RWPE2 (cell line): ENCODE results near the gene DUOX2.

Source experiments
- ATAC-seq: fragments of 200-7000 bp; cut with Tn5 transposase; 3 replicates; pipeline ENCODE4 v1.9.1; 2021; ENCODE audit warnings: low read depth
- DNase-seq: peaks from one replicate; pipeline ENCODE4 v3.0.0-alpha.2; 2020; ENCODE audit warnings: low spot score
- H3K27ac ChIP-seq: fragments of 450-650 bp; 2 replicates; pipeline ENCODE4 v1.5.1; 2017; ENCODE audit warnings: mild to moderate bottlenecking; ENCODE audit not compliant: poor library complexity, severe bottlenecking
- H3K27me3 ChIP-seq: fragments of 250-450 bp; sonication (Bioruptor Pico); 2 replicates; pipeline ENCODE4 v1.5.1; 2021; ENCODE audit warnings: mild to moderate bottlenecking, moderate library complexity; ENCODE audit not compliant: insufficient read depth, poor library complexity, severe bottlenecking
- H3K36me3 ChIP-seq: fragments of 250-450 bp; sonication (Bioruptor Pico); 2 replicates; pipeline ENCODE4 v1.5.1; 2020; ENCODE audit warnings: low read depth, mild to moderate bottlenecking, moderate library complexity
- H3K4me1 ChIP-seq: fragments of 250-450 bp; sonication (Bioruptor Pico); 2 replicates; pipeline ENCODE4 v1.5.1; 2021; ENCODE audit warnings: mild to moderate bottlenecking, moderate library complexity; ENCODE audit not compliant: insufficient read depth, poor library complexity, severe bottlenecking
- H3K4me3 ChIP-seq: fragments of 250-450 bp; sonication (Bioruptor Pico); 2 replicates; pipeline ENCODE4 v1.5.1; 2021; ENCODE audit warnings: mild to moderate bottlenecking, moderate library complexity; ENCODE audit not compliant: severe bottlenecking
- H3K9me3 ChIP-seq: fragments of 250-450 bp; sonication (Bioruptor Pico); 2 replicates; pipeline ENCODE4 v1.5.1; 2021; ENCODE audit warnings: mild to moderate bottlenecking, moderate library complexity; ENCODE audit not compliant: severe bottlenecking
- CTCF ChIP-seq: fragments of 450-650 bp; IDR thresholded peaks from one replicate; pipeline ENCODE4 v1.5.1; 2017; ENCODE audit warnings: mild to moderate bottlenecking, moderate library complexity; ENCODE audit not compliant: poor library complexity, severe bottlenecking

The DUOX2 gene

DNA sequence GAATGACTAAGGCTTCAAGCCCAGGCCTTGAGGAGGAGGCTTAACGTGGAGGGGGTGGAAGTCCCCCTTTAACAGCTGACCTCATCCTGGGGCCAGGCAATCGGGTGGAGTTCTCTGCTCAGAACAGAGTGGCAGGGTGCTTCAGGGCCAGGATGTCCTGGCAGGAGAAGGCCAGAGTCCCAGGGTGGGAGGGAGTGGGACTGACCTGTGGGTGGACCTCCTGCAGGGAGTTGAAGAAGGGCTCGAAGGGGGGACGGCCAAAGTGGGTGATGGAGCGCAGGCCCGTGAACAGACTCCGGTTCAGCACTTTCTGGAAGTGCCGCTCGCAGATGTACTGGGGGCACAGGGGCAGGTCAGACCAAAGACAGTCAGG, 19.6 kb downstream of the DUOX2 start:
- TF ChIP-seq CTCF = no peak
- no peaks in the 10 kb centered on the region for H3K4me1 ChIP-seq
- no peak overlapping the region for H3K27ac ChIP-seq
- ATAC-seq = 0 out of 3 replicates have a peak, but pooled peaks have one; percentile 13
- no peaks in the 10 kb centered on the region for H3K36me3 ChIP-seq
- no peaks in the 10 kb centered on the region for H3K9me3 ChIP-seq
- H3K27me3 ChIP-seq = peaks cover 7% of the 10 kb centered on the region
- no peak overlapping the region for H3K4me3 ChIP-seq
- DNase-seq = peak; percentile 66

GRCh38 chr15:45093622-45094357, 20.2 kb downstream of the DUOX2 start:
- ATAC-seq = no peak
- Histone ChIP-seq H3K27ac (no peak overlapping the region), H3K4me1 (no peaks in the 10 kb centered on the region), H3K4me3 (no peak overlapping the region), H3K36me3 (no peaks in the 10 kb centered on the region), H3K27me3 (peaks cover 7% of the 10 kb centered on the region), H3K9me3 (no peaks in the 10 kb centered on the region)
- TF ChIP-seq CTCF = no peak
- no peak for DNase-seq

DNA sequence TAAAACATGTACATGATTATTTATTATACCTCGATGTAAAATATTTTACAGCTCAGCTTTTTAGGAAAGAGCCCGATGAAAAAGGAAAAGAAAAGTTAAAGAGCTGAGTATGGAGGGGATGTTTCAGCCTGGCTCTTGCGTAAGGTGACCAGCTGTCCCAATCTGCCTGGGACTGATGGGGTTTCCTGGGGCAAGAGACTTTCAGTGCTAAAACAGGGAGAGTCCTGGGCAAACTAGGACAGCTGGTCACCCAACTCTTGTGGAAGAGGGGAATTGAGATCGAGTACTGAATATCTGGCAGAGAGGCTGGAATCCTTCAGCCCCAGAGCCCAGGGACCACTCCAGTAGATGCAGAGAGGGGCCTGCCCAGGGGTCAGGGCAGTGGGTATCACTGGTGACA, 21.0 kb downstream of the DUOX2 start:
- TF ChIP-seq CTCF = no peak
- ATAC-seq (no peak), DNase-seq (no peak)
- Histone ChIP-seq H3K4me1 (no peaks in the 10 kb centered on the region), H3K9me3 (no peaks in the 10 kb centered on the region), H3K36me3 (no peaks in the 10 kb centered on the region), H3K27me3 (peaks cover 7% of the 10 kb centered on the region), H3K4me3 (no peak overlapping the region), H3K27ac (no peak overlapping the region)

DNA sequence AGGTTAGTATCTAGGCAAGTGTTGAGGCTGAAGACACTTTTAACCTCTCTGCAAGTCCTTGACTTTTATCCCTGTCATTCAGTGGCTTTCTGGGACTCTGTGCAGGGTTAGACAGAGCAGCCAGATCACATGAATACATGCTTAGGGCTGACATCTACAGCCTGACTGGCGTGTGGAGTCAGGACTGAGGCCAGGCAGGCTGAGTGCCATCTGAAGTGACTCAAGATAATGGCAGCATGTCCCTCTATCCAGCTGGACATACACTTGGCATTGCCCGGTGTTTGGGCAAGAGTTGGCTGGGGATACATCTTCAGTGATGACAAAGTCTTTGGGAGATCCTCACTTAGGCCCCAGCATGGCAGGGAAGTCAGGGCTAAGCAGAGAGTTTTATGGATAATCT, 22.4 kb downstream of the DUOX2 start:
- ATAC-seq = peak; percentile 4; the same call in 1 of the 3 replicates
- Histone ChIP-seq H3K36me3 (no peaks in the 10 kb centered on the region), H3K27ac (no peak overlapping the region), H3K9me3 (no peaks in the 10 kb centered on the region), H3K4me1 (no peaks in the 10 kb centered on the region), H3K27me3 (peaks cover 7% of the 10 kb centered on the region), H3K4me3 (no peak overlapping the region)
- TF ChIP-seq CTCF = no peak
- peak; percentile 28 for DNase-seq

DNA sequence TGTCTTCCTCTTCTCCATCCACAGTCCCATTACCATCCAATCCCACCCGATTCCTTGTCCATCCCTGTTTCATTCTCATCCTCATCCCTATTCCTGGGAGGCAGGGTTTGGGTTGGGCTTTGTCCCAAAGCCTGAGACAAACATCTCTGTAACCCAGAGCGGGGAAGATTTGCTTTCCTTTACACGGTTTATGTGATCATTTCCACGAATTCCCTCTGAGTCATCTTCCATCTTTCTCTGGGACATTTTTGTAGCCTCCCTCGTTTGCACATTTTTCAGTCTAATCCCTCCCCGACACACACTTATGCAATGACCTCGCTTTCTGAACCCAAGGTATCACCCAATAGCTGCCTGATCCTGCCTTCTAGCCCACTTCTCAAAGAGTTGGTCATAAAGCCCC, 22.8 kb downstream of the DUOX2 start:
- no peak for DNase-seq
- Histone ChIP-seq H3K9me3 (no peaks in the 10 kb centered on the region), H3K27ac (no peak overlapping the region), H3K4me3 (no peak overlapping the region), H3K4me1 (no peaks in the 10 kb centered on the region), H3K27me3 (peaks cover 7% of the 10 kb centered on the region), H3K36me3 (no peaks in the 10 kb centered on the region)
- TF ChIP-seq CTCF = no peak
- peak; percentile 35 for ATAC-seq
